ENCODE measurements around the gene GCFC2.

GCFC2 gene

GRCh38 chr2:75710577-75711253 lies at the start of gene GCFC2:
Gene GCFC2, minus strand, starts transcription at chr2:75710915. Its CDS starts 60 bp downstream, at chr2:75710855.
- Histone ChIP-seq H2AFZ (ENCODE audit: low read depth, low read length) (peak within 1 kb of the TSS; percentile 99), H3K9ac (ENCODE audit: low read length) (peak within 1 kb of the TSS; percentile 81), H4K20me1 (ENCODE audit: insufficient read depth, low read length) (no peaks in the 10 kb centered on the region), H3K4me1 (ENCODE audit: low read length) (peaks cover 20% of the 10 kb centered on the region), H3K79me2 (ENCODE audit: low read length) (peaks cover 41% of the 10 kb centered on the region), H3K9me3 (ENCODE audit: insufficient read depth, low read length) (no peaks in the 10 kb centered on the region), H3K4me3 (ENCODE audit: low read length) (peak within 1 kb of the TSS; percentile 96), H3K27ac (ENCODE audit: low read length) (peak within 1 kb of the TSS; percentile 94), H3K27me3 (ENCODE audit: low read depth, low read length) (no peaks in the 10 kb centered on the region), H3K4me2 (ENCODE audit: low read length) (peak within 1 kb of the TSS; percentile 99), H3K36me3 (replicated peaks; ENCODE audit: low read depth, low read length) (peaks cover 4% of the 10 kb centered on the region)
- peak; percentile 27 for TF ChIP-seq CTCF (IDR thresholded peaks at IDR 0.05; ENCODE audit: low read depth, low read length)
- TF ChIP-seq EZH2phosphoT487 (IDR thresholded peaks at IDR 0.05; ENCODE audit: low read depth) = no peak

- no peaks in the 10 kb centered on the region for H4K20me1 ChIP-seq (ENCODE audit: insufficient read depth, low read length)
- no peaks in the 10 kb centered on the region for H3K36me3 ChIP-seq (replicated peaks; ENCODE audit: low read depth, low read length)
- H3K79me2 ChIP-seq (ENCODE audit: low read length) = no peaks in the 10 kb centered on the region
- H3K9me3 ChIP-seq (ENCODE audit: insufficient read depth, low read length) = no peaks in the 10 kb centered on the region
- no peak overlapping the region for H3K27ac ChIP-seq (ENCODE audit: low read length)
- H3K4me1 ChIP-seq (ENCODE audit: low read length) = peaks cover 26% of the 10 kb centered on the region
- no peak overlapping the region for H3K4me2 ChIP-seq (ENCODE audit: low read length)
- no peak for TF ChIP-seq EZH2phosphoT487 (IDR thresholded peaks at IDR 0.05; ENCODE audit: low read depth)
- TF ChIP-seq CTCF (IDR thresholded peaks at IDR 0.05; ENCODE audit: low read depth, low read length) = no peak
- H3K27me3 ChIP-seq (ENCODE audit: low read depth, low read length) = no peaks in the 10 kb centered on the region
- no peak overlapping the region for H3K9ac ChIP-seq (ENCODE audit: low read length)
- no peak overlapping the region for H2AFZ ChIP-seq (ENCODE audit: low read depth, low read length)
- no peak overlapping the region for H3K4me3 ChIP-seq (ENCODE audit: low read length)
Measured at GRCh38 chr2:75752828-75753227, 42.1 kb upstream of the GCFC2 start.

- no peaks in the 10 kb centered on the region for H3K36me3 ChIP-seq (replicated peaks; ENCODE audit: low read depth, low read length)
- H3K27me3 ChIP-seq (ENCODE audit: low read depth, low read length) = no peaks in the 10 kb centered on the region
- H2AFZ ChIP-seq (ENCODE audit: low read depth, low read length) = no peak overlapping the region
- H3K79me2 ChIP-seq (ENCODE audit: low read length) = no peaks in the 10 kb centered on the region
- no peaks in the 10 kb centered on the region for H4K20me1 ChIP-seq (ENCODE audit: insufficient read depth, low read length)
- H3K4me2 ChIP-seq (ENCODE audit: low read length) = peak overlapping the region; percentile 46
- H3K9me3 ChIP-seq (ENCODE audit: insufficient read depth, low read length) = no peaks in the 10 kb centered on the region
- H3K27ac ChIP-seq (ENCODE audit: low read length) = peak overlapping the region; percentile 73
- H3K9ac ChIP-seq (ENCODE audit: low read length) = no peak overlapping the region
- TF ChIP-seq EZH2phosphoT487 (IDR thresholded peaks at IDR 0.05; ENCODE audit: low read depth) (no peak), CTCF (IDR thresholded peaks at IDR 0.05; ENCODE audit: low read depth, low read length) (no peak)
- peaks cover 26% of the 10 kb centered on the region for H3K4me1 ChIP-seq (ENCODE audit: low read length)
- no peak overlapping the region for H3K4me3 ChIP-seq (ENCODE audit: low read length)
Measured at GRCh38 chr2:75751824-75752468, 41.2 kb upstream of the GCFC2 start.

- Histone ChIP-seq H3K27me3 (ENCODE audit: low read depth, low read length) (no peaks in the 10 kb centered on the region), H3K79me2 (ENCODE audit: low read length) (no peaks in the 10 kb centered on the region), H2AFZ (ENCODE audit: low read depth, low read length) (no peak overlapping the region), H3K9ac (ENCODE audit: low read length) (no peak overlapping the region), H3K4me3 (ENCODE audit: low read length) (0 out of 2 replicates have a peak overlapping the region, but pooled peaks have one; percentile 8), H3K36me3 (replicated peaks; ENCODE audit: low read depth, low read length) (no peaks in the 10 kb centered on the region), H3K9me3 (ENCODE audit: insufficient read depth, low read length) (no peaks in the 10 kb centered on the region), H3K4me1 (ENCODE audit: low read length) (peaks cover 26% of the 10 kb centered on the region), H4K20me1 (ENCODE audit: insufficient read depth, low read length) (no peaks in the 10 kb centered on the region), H3K27ac (ENCODE audit: low read length) (peak overlapping the region; percentile 73), H3K4me2 (ENCODE audit: low read length) (peak overlapping the region; percentile 46)
- TF ChIP-seq EZH2phosphoT487 (IDR thresholded peaks at IDR 0.05; ENCODE audit: low read depth) = no peak
- no peak for TF ChIP-seq CTCF (IDR thresholded peaks at IDR 0.05; ENCODE audit: low read depth, low read length)
Measured at GRCh38 chr2:75751360-75751759, 40.6 kb upstream of the GCFC2 start.

All from OCI-LY3 (cell line).